K562 (cell line): ENCODE results near the gene CEP95. TPM values are rescaled to one million over a fixed set of nuclear protein-coding genes. Genes with fewer than 3 reads are reported as not detected.
A peak's percentile ranks its signal among the peaks of the same experiment; 100 is the strongest.

Experiments used
- ATAC-seq: fragments of 200-7000 bp; cut with Tn5 transposase; 3 replicates; pipeline ENCODE4 v1.9.1; 2020; ENCODE audit warnings: moderate library complexity
- BruUV-seq: library from RNA; stranded (reverse); fragments of 400-500 nt; replicated peaks from 2 replicates; lab custom pipeline; 2021; lab: Mats Ljungman, UMichigan
- CTCF ChIA-PET: fragments of 300-600 bp; formaldehyde crosslinking; extraction: SDS; loops from one replicate; lab custom pipeline; 2021; ENCODE audit warnings: low intra/inter-chr PET ratio; lab: Yijun Ruan, JAX
- POLR2A ChIA-PET: fragments of 300-600, 350-650 bp; sonication (Branson Sonifier 250); formaldehyde crosslinking; extraction: SDS; loops from one replicate; lab custom pipeline; 2021; ENCODE audit warnings: antibody characterized with exemption, inconsistent platforms; lab: Yijun Ruan, JAX
- DNase-seq, 4 experiments: peaks; one replicate each; pipeline versions ENCODE4 v3.0.0 to v3.0.0-alpha.2; 2011 to 2018; ENCODE audit warnings: low spot score in 3 of 4, mixed read lengths in 3 of 4; ENCODE audit errors: extremely low read depth in 1 of 4
- FAIRE-seq: peaks from 2 replicates; lab custom pipeline; 2011; peaks lifted over from hg19 to GRCh38; lab: Jason Lieb, UNC
- H2AFZ ChIP-seq: 2 replicates; pipeline ENCODE4 v1.6.0; 2011; ENCODE audit warnings: low read depth, low read length, control low read depth, inconsistent platforms
- H3K27ac ChIP-seq: fragments of 200-600 bp; 3 replicates; pipeline ENCODE4 v1.8.0; 2011; ENCODE audit warnings: low read depth, mild to moderate bottlenecking, control low read depth, inconsistent platforms, low read length, moderate library complexity, mixed read lengths; ENCODE audit errors: extremely low read depth
- H3K27me3 ChIP-seq, 2 experiments: fragments of 300-600 bp in 1 of 2; 2 replicates in 1 of 2; 3 replicates in 1 of 2; pipeline versions ENCODE4 v1.6.0 to v1.8.0; 2011; ENCODE audit warnings: inconsistent platforms in 2 of 2, low read length in 2 of 2, mild to moderate bottlenecking in 1 of 2, mixed read lengths in 1 of 2, moderate library complexity in 1 of 2; ENCODE audit not compliant: control insufficient read depth in 2 of 2, insufficient read depth in 2 of 2
- H3K36me3 ChIP-seq: fragments of 300-600 bp; 3 replicates; pipeline ENCODE4 v1.8.0; 2011; ENCODE audit warnings: mild to moderate bottlenecking, low read length, inconsistent platforms; ENCODE audit not compliant: control insufficient read depth, insufficient read depth
- H3K4me1 ChIP-seq, 2 experiments: fragments of 200-600 bp in 1 of 2; replicated peaks in 1 of 2; 2 replicates in 1 of 2; 3 replicates in 1 of 2; pipeline versions ENCODE4 v1.5.1 to v1.8.0; 2011; ENCODE audit warnings: inconsistent platforms in 2 of 2, low read length in 2 of 2, mild to moderate bottlenecking in 1 of 2, mixed read lengths in 1 of 2, moderate library complexity in 1 of 2; ENCODE audit not compliant: control insufficient read depth in 2 of 2, insufficient read depth in 2 of 2
- H3K4me2 ChIP-seq: 2 replicates; pipeline ENCODE4 v1.6.1; 2011; ENCODE audit warnings: low read length, control low read depth, inconsistent platforms, mixed read lengths; ENCODE audit not compliant: insufficient read depth
- H3K4me3 ChIP-seq: fragments of 200-600 bp; sonication (generic), shearing (Covaris generic); 2 replicates; pipeline ENCODE4 v1.5.1; 2016; ENCODE audit warnings: control low read depth, inconsistent platforms
- H3K79me2 ChIP-seq: fragments of 200-600 bp; 3 replicates; pipeline ENCODE4 v1.8.0; 2011; ENCODE audit warnings: low read length, inconsistent platforms; ENCODE audit not compliant: control insufficient read depth, insufficient read depth
- H3K9ac ChIP-seq, 2 experiments: 2 replicates each; pipeline versions ENCODE4 v1.6.0 to v1.6.1; 2011; ENCODE audit warnings: low read depth in 2 of 2, low read length in 2 of 2, control low read depth in 1 of 2, inconsistent platforms in 1 of 2, mild to moderate bottlenecking in 1 of 2, mixed read lengths in 1 of 2; ENCODE audit not compliant: insufficient read depth in 1 of 2
- H3K9me1 ChIP-seq: one replicate; pipeline ENCODE4 v1.6.0; 2011; ENCODE audit warnings: inconsistent platforms, mild to moderate bottlenecking, low read length, moderate library complexity; ENCODE audit not compliant: control insufficient read depth, insufficient read depth
- H3K9me3 ChIP-seq: replicated peaks from 2 replicates; pipeline ENCODE4 v1.5.1; 2011; ENCODE audit warnings: low read depth, low read length, inconsistent platforms; ENCODE audit not compliant: control insufficient read depth, insufficient read depth
- H4K20me1 ChIP-seq: replicated peaks from 2 replicates; pipeline ENCODE4 v1.6.1; 2011; ENCODE audit warnings: low read length, inconsistent platforms, mixed read lengths; ENCODE audit not compliant: control insufficient read depth, insufficient read depth
- DACH1 ChIP-seq: fragments of 450-650 bp; IDR thresholded peaks from 2 replicates; pipeline ENCODE4 v1.6.1; 2018; ENCODE audit not compliant: partially characterized antibody
- FOXO4 ChIP-seq: fragments of 450-650 bp; formaldehyde crosslinking; IDR thresholded peaks from 2 replicates; pipeline ENCODE4 v1.4.0; 2020; ENCODE audit warnings: mild to moderate bottlenecking, moderate library complexity
- NEUROD1 ChIP-seq: fragments of 150-350 bp; IDR thresholded peaks from 2 replicates; pipeline ENCODE4 v1.6.1; 2014; ENCODE audit warnings: borderline replicate concordance, low read length, low read depth; ENCODE audit not compliant: partially characterized antibody
- PHB2 ChIP-seq: fragments of 450-650 bp; IDR thresholded peaks from 2 replicates; pipeline ENCODE4 v1.6.1; 2017; ENCODE audit warnings: low read depth
- PYGO2 ChIP-seq: fragments of 450-650 bp; IDR thresholded peaks from 2 replicates; pipeline ENCODE4 v1.6.1; 2016; ENCODE audit warnings: mild to moderate bottlenecking, missing genetic modification characterization, moderate library complexity, missing compliant biosample characterization
- RFX1 ChIP-seq: fragments of 450-650 bp; IDR thresholded peaks from 2 replicates; pipeline ENCODE4 v1.6.1; 2016; ENCODE audit warnings: mild to moderate bottlenecking, moderate library complexity
- USF2 ChIP-seq: sonication (generic); formaldehyde crosslinking; IDR thresholded peaks from 2 replicates; pipeline ENCODE4 v1.5.0; 2020; ENCODE audit warnings: missing genetic modification reagents
- ZBTB17 ChIP-seq: fragments of 450-650 bp; formaldehyde crosslinking; IDR thresholded peaks from 2 replicates; pipeline ENCODE4 v1.4.0; 2020; ENCODE audit warnings: mild to moderate bottlenecking
- WGBS: fragments of 100-300 bp; shearing (Covaris generic); methylation state at CpG from one replicate; pipeline ENCODE4 v1.1.6; 2016; ENCODE audit warnings: low coverage, mixed read lengths; ENCODE audit not compliant: insufficient coverage; ENCODE audit errors: missing lambda C conversion rate; 5-methylcytosine and 5-hydroxymethylcytosine counted together
- in situ Hi-C: fragments of 300-500 bp; cut with MboI; formaldehyde crosslinking; loops from 4 replicates; pipeline ENCODE4 v1.15.0; 2018; ENCODE audit warnings: inconsistent platforms, mixed read lengths
- intact Hi-C: fragments of 100-400 bp; cut with micrococcal nuclease; formaldehyde crosslinking; loops from 2 replicates; pipeline ENCODE4 v1.14.2; 2022
- polyA plus RNA-seq, 8 experiments: library from polyadenylated mRNA; depleted of rRNA in 4 of 8; stranded (reverse) in 5 of 8; unstranded in 3 of 8; fragments of >200 nt; fragmentation: Nextera tagmentation in 2 of 8; fragmentation: Illumina TruSeq in 1 of 8; extraction: Ambion mirVana in 2 of 8; extraction: Trizol in 1 of 8; gene quantifications; 2 replicates each; pipeline versions ENCODE4 v1.2.1 to v1.2.3, GENCODE V29; 2011 to 2014; ENCODE audit warnings: inconsistent platforms in 1 of 8, missing spikeins in 1 of 8
- total RNA-seq, 7 experiments: library from RNA; depleted of rRNA in 6 of 7; stranded (reverse); fragments of >200 nt in 6 of 7; fragmentation: Illumina TruSeq in 2 of 7; extraction: Trizol in 2 of 7; gene quantifications; 2 replicates each; pipeline versions ENCODE4 v1.2.1 to v1.2.3, GENCODE V29; 2011 to 2021; ENCODE audit warnings: low replicate concordance in 1 of 7

CEP95 gene
- total and polyA plus RNA-seq, 9 of the 15 experiments (the other 6 are each of a cell fraction or from before 2014, with no cell fraction given), result 26.7 to 80.7 (median 56.9) TPM

- TF ChIP-seq USF2 (CRISPR knock-in tag) (no peak), PYGO2 (no peak), PHB2 (no peak), DACH1 (peak; percentile 54), ZBTB17 (CRISPR knock-in tag) (no peak), RFX1 (peak; percentile 73), NEUROD1 (no peak)
Measured at GRCh38 chr17:64507413-64507782, 621 bp downstream of the CEP95 start (continued).

GRCh38 chr17:64508683-64509082 lies 1.9 kb downstream of the CEP95 start:
- DNase-seq, result no peak
- Histone ChIP-seq H3K27me3 (no peaks in the 10 kb centered on the region), H4K20me1 (peaks cover 23% of the 10 kb centered on the region), H3K9me3 (no peaks in the 10 kb centered on the region), H3K9ac (peak overlapping the region in 1 of 2 experiments; percentile 98; a peak in 1 of 4 replicates), H3K9me1 (no peaks in the 10 kb centered on the region), H3K36me3 (peaks cover 73% of the 10 kb centered on the region), H2AFZ (no peak overlapping the region), H3K79me2 (peaks cover 78% of the 10 kb centered on the region), H3K4me2 (peak overlapping the region; percentile 98; the same call in 1 of the 2 replicates), H3K4me1 (peaks cover 6 to 13% of the 10 kb centered on the region in 2 experiments; a peak in 3 of 5 replicates), H3K4me3 (peak overlapping the region; percentile 77; the same call in 1 of the 2 replicates), H3K27ac (no peak overlapping the region)
- no peak for TF ChIP-seq FOXO4 (CRISPR knock-in tag)
- no peak for FAIRE-seq
- no TSS peak for BruUV-seq
- ChIA-PET CTCF (interaction anchor here (1.2 kb wide), 1 partner anchor 16 kb away, joined by 3 read pairs; no protein-coding TSS in a partner anchor), POLR2A (no interaction called here)
- intact Hi-C loops, result loop anchor here (5.0 to 10.0 kb wide), 2 partner anchors 89 to 226 kb away; no protein-coding TSS in a partner anchor
- 86% methylated on average over 2 of the region's 2 CpGs for WGBS
- no peak for ATAC-seq
- in situ Hi-C loops, result no loop called here
